Measurements from ENCODE around the gene RNF220.

The RNF220 gene

GRCh38 chr1:44405031-44405797 is at the start of gene RNF220:
Gene RNF220, plus strand, starts transcription at chr1:44405255.
- DNase-seq = peak; percentile 96

- no peak for DNase-seq
These were observed 49.3 kb upstream of the RNF220 start for GRCh38 chr1:44355582-44356305.

- DNase-seq = no peak
These were observed 47.3 kb upstream of the RNF220 start for GRCh38 chr1:44357710-44358109.

GRCh38 chr1:44359234-44359935 is 45.7 kb upstream of the RNF220 start:
- no peak for DNase-seq

DNA sequence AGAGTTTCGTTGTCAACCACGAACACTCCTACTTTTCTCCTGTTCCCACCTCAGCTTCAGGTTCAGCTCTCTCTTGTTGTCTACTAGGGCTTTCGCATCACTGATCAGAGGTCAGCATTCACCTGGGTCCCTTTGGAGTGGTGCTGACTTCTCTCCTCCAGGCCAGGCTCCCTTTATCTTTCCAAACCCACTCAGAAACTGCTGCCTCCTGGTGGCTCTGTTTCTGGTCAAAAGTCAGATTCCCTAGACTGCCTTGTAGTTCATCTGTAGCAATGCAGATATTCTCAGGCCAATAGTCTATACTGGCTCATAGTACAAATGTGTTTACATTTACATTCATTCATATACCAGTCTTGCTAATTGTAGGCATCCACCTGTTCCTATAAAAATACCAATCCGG is 43.6 kb upstream of the RNF220 start:
- peak; percentile 42 for DNase-seq

DNA sequence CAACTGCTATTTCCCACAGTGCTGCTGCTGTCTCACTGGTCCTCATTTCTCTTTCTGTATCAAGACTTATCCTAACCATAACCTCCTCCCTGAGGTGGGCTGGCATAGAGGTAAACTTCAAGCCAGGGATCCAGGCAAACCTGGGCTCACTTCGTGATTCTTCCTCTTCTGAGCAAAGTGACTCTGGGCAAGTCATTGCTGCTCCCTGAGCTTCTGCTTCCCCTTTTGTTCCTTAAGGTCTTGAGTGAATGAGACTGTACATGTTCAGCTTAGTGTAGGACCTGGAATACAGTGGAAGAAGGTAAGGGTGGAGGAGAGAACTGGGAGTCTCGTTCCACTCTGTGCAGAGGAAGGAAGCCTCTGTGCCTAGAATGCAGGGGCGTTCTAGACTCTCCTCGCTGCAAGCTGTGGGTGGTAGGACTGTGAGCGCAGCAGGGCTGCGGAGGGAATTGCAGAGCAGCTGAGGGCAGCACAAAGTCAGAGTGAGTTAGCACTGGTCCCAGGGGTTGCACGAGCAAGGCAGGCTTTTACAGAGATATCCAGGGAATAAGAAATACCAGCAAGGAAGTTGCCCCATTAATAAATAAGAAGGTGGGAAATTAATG is 38.6 kb upstream of the RNF220 start:
- DNase-seq = no peak

DNA sequence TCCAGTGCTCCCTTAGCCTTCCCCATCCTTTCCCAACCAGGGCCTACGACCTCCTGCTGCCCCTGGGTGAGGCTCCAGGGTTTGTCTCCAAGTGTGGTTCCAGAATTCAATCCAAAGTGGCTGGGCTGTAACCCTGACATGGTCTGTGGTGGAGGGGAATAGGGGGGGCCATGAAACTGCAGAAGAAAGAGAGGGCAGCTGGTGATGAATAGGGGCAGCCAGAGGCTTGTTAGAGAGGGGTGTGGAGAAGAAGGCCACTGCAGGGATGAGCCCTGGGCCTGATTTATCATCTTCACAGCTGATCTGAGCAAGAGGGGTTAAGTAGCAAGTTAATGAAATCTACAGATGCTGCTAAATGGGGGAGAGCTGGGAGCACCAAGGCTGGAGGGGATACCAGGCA is 37.1 kb upstream of the RNF220 start:
- no peak for DNase-seq

- DNase-seq = no peak
These were observed 36.4 kb upstream of the RNF220 start for GRCh38 chr1:44368471-44369151.

DNA sequence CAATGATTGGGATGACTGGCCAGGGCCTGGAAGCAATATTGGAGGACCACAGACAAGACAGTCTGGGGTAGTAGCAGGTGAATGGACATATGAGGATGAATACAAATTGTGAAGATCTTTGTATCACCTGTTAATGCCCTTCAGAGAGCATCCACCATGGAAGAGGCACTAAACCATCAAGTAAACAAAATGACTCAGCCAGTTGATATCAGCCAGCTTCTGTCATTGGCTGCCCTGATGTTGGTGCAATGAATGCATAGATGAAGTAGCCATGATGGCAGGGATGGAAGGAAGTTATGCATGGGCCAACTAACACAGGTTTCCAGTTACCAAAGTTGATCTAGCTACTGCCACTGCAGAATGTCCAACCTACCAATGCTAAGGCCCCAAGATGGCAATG is 33.8 kb upstream of the RNF220 start:
- no peak for DNase-seq

DNA sequence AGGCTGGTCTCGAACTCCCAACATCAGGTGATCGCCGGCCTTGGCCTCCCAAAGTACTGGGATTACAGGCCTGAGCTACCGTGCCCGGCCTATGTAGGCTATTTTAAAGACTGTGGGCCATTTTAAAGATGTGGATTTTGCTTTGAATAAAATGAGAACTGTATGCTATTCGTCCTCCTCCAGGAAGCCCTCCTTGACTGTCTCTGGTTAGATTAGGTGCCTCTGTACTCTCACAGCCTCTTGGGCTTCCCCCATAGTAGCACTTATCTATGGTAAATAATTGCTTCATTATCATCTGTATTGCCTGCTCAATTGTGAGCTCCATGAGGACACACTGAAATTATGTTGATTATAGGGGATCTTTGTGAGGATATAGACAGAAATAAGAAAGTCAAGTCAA is 29.5 kb upstream of the RNF220 start:
- no peak for DNase-seq

DNA sequence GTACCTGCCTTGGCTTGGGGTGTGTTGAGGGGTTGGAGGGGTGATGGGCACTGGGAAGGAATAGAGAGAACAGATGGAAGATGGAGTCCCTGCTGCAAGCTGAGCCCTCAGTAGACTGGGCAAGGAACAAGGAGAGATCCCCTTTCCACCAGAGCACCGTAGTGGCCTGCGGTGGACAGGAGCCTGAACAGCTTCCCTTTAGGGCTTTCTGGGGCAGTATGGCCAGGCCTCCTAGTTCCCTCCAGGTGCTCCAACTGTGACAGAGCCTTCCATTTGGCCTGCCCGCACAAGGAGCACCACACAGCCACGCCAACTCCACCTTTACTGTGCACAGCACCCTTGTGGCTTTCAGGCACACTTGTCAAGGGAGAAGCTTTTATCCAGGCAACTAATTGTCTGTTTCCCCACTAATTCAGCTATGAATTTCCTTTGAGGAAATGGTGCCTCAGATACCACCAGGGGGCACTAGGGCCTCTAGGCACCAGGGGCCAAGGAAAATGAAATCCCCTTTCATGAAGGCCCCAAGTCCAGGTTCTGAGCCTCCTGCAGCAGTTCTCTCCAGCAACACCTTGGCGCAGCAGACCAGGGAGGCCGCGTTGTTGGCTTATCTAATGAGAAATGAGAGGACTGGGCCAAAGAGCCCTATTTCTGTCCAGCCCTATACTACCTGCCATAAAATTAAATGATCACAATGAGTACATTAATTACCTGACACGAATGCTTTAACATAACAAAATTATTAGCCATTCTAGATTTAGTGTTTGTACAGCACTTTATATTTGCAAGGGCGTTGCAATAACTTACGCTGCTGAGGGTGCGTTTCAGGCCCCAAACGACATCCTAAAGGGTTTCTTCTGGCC is 26.9 kb upstream of the RNF220 start:
- DNase-seq = peak; percentile 91

DNA sequence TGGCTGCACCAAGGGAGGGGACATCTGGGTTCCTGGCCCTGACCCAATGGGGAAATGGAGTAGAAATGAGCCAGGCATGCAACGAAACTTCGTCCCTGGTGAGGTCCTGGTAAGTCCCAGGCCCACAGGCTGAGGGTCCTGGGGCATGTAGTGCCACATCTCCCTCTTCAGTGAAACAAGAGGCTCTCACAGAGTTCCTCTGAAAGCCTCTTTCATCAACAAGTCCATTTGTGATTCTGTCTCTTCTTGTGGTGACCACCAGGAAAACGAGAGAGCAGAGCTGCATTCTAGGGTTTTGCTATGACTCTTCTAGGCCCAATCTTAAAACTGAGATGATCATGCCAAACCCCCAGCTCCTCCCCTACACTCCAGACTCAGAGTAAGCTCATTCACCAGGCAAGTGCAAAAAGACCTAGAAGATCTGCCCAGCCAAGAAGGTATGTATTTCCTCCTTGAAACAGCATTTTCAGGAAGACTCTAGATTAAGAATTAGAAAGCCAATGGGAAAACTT is 24.3 kb upstream of the RNF220 start:
- DNase-seq = no peak

- no peak for DNase-seq
These were observed 16.5 kb upstream of the RNF220 start for GRCh38 chr1:44388551-44388950.

- no peak for DNase-seq
These were observed 15.6 kb upstream of the RNF220 start for GRCh38 chr1:44389437-44389836.

- peak; percentile 36 for DNase-seq
These were observed 14.8 kb upstream of the RNF220 start for GRCh38 chr1:44390277-44390676.

DNA sequence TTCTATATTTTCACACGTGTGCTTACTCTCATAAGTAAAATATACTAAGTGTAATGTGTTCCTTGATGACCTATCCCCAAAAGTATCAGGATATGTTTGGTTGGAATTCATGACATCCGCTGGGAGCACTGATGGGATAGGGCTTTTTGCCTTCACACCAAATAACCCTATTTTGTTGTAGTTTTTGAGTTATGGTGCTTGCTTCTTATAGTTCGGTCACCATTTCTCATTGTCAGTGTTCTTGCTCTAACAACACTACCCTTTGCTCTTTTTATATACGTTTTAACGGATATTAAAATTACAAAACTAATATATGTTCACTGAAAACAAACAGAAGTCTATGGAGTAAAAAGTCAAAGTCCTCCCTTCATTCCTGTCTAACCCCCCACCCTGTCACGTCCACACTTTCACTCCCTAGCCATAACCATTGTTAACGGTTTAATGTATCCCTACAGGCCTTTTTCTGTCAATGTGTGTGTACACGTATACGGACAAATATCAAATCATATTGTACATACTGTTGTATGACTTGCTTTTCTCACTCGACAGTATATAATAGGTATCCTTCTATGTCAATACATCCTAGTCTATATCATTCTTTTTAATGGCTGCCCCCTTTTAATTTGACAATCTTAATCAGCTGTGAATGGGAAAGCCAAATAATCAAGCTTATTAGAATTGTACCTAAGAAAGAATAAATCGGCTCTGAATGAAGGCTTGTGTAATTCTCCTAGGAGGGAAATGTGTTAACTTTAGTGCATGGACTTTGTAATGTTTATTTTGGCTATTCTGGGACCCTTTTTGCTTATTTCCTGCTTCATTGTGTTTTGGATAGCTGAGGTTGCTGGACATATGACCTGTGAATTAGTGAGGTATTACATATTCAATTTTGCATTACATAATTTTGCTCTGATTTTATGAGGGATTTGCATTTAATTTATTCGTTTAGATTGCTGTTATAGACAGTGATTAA is 3.5 kb upstream of the RNF220 start:
- no peak for DNase-seq

DNA sequence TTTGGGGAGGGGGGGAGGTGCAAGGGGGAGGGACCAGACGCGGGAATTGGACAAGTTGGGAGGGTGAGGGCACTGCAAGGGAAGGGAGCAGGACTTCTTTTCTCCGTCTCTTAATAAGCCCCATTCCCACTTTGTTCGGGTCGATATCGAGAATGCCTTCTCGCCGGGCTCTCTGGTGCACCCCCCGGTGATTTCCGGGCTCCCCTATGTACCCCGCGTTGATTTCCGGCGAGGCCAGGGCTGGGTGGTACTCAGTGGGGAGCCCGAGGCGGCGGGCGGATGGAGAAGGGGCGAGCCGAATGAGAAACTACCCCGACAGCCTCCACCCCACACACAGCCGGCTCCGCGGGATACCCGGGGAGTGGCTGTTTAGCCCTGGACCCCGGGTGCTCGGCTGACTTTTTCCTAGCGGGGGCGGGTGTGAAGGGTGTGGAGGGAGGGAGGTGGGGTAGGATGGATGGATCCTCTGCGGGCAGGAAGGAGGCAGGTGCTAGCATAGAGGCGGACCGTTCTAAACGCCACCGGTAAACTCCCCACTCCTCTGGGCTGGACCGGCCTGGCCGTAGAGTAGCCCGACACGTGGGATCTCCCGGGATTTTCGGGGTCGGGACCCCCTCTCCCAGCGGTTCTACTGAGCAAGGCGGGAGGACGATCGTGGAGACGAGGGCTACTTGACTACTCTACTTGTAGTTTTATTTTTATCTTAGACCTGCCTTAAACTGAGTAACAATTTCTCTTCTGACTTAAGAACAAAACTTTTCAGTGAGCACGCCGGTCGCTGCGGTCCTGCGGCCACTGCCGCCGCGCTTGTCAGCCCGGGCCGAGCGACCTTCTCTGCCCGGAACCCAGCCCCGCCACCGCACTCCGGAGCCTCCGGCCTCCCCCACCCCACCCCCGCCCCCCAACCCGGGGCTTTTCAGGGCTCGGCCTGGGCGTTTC is 1.0 kb downstream of the RNF220 start:
- DNase-seq = peak; percentile 76

GRCh38 chr1:44406737-44407429 is 1.8 kb downstream of the RNF220 start:
- DNase-seq = peak; percentile 61

Data from hematopoietic multipotent progenitor cell treated with erythropoietin and hydrocortisone succinate and interleukin-3 and kit ligand, for 4 days (in vitro differentiated cells).